ENCODE measurements around the gene ALG14.
"Not testable (repeated sequence)": the region's sequence is repeated elsewhere in the genome, so short reads cannot be mapped to it uniquely, and the experiment has no call there.

ALG14 gene

DNA sequence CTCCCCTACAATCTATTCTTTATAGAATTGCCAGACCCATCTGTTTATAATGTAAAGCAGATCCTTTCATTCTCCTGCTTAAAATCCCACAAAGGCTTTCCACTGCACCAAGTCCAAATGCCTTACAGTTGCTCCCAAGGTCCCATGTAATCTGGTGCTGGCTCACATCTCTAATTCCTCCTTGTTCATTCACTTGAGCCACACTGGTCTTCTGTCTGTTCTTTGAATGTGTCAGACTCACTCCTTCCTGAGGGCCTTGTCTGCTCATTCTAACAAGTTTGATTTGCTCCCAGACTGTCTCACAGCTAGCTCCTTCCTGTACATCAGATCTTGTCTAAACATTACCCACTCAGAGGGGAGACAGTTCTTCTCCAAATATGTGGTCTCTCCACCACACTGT lies 38.9 kb downstream of the ALG14 start:
- FAIRE-seq = no peak
- DNase-seq (ENCODE audit: insufficient read length, low spot score) = no peak
- TF ChIP-seq TAF1 (IDR thresholded peaks at IDR 0.05; ENCODE audit: low read depth, low read length) (no peak), PAX5 (IDR thresholded peaks at IDR 0.05; ENCODE audit: insufficient read depth, low read length, severe bottlenecking) (no peak), POLR2AphosphoS5 (IDR thresholded peaks at IDR 0.05; ENCODE audit: low read depth, low read length) (no peak), POU2F2 (IDR thresholded peaks at IDR 0.05; ENCODE audit: low read depth, low read length) (no peak), POLR2A (IDR thresholded peaks at IDR 0.05; ENCODE audit: low read depth, low read length) (no peak), SPI1 (IDR thresholded peaks at IDR 0.05; ENCODE audit: low read depth, low read length) (no peak)

GRCh38 chr1:95029532-95029931 lies 43.2 kb downstream of the ALG14 start:
- FAIRE-seq = no peak
- TF ChIP-seq POLR2AphosphoS5 (IDR thresholded peaks at IDR 0.05; ENCODE audit: low read depth, low read length) = no peak
- no peak for TF ChIP-seq PAX5 (IDR thresholded peaks at IDR 0.05; ENCODE audit: insufficient read depth, low read length, severe bottlenecking)
- no peak for TF ChIP-seq TAF1 (IDR thresholded peaks at IDR 0.05; ENCODE audit: low read depth, low read length)
- TF ChIP-seq POU2F2 (IDR thresholded peaks at IDR 0.05; ENCODE audit: low read depth, low read length) = no peak
- no peak for TF ChIP-seq SPI1 (IDR thresholded peaks at IDR 0.05; ENCODE audit: low read depth, low read length)
- TF ChIP-seq POLR2A (IDR thresholded peaks at IDR 0.05; ENCODE audit: low read depth, low read length) = no peak
- no peak for DNase-seq (ENCODE audit: insufficient read length, low spot score)

DNA sequence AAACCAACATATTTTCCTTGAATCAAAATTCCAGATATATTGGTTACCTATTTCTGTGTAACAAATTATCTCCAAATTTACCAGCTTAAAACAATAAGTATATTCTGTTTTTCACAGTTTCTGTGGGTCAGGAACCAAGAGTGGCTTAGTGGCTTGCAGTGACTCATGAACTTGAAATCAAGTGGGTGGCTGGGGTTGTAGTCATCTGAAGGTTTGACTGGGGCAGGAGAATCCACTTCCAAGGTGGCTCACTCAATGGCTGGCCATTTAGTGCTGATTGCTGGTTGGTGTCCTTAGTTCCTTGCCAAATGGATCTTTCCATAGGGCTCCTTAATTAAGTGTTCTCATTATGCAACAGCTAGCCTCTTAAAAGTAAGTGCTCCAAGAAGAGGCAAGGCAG lies 43.8 kb downstream of the ALG14 start:
- no peak for TF ChIP-seq TAF1 (IDR thresholded peaks at IDR 0.05; ENCODE audit: low read depth, low read length)
- TF ChIP-seq POU2F2 (IDR thresholded peaks at IDR 0.05; ENCODE audit: low read depth, low read length) = no peak
- no peak for TF ChIP-seq POLR2AphosphoS5 (IDR thresholded peaks at IDR 0.05; ENCODE audit: low read depth, low read length)
- TF ChIP-seq POLR2A (IDR thresholded peaks at IDR 0.05; ENCODE audit: low read depth, low read length) = no peak
- TF ChIP-seq PAX5 (IDR thresholded peaks at IDR 0.05; ENCODE audit: insufficient read depth, low read length, severe bottlenecking) = no peak
- TF ChIP-seq SPI1 (IDR thresholded peaks at IDR 0.05; ENCODE audit: low read depth, low read length) = no peak
- no peak for DNase-seq (ENCODE audit: insufficient read length, low spot score)
- no peak for FAIRE-seq

- FAIRE-seq = no peak
- DNase-seq (ENCODE audit: insufficient read length, low spot score) = no peak
- no peak for TF ChIP-seq SPI1 (IDR thresholded peaks at IDR 0.05; ENCODE audit: low read depth, low read length)
- no peak for TF ChIP-seq POLR2A (IDR thresholded peaks at IDR 0.05; ENCODE audit: low read depth, low read length)
- TF ChIP-seq POU2F2 (IDR thresholded peaks at IDR 0.05; ENCODE audit: low read depth, low read length) = no peak
- TF ChIP-seq PAX5 (IDR thresholded peaks at IDR 0.05; ENCODE audit: insufficient read depth, low read length, severe bottlenecking) = no peak
- TF ChIP-seq TAF1 (IDR thresholded peaks at IDR 0.05; ENCODE audit: low read depth, low read length) = no peak
- TF ChIP-seq POLR2AphosphoS5 (IDR thresholded peaks at IDR 0.05; ENCODE audit: low read depth, low read length) = no peak
Measured at GRCh38 chr1:95027046-95027445, 45.7 kb downstream of the ALG14 start.

DNA sequence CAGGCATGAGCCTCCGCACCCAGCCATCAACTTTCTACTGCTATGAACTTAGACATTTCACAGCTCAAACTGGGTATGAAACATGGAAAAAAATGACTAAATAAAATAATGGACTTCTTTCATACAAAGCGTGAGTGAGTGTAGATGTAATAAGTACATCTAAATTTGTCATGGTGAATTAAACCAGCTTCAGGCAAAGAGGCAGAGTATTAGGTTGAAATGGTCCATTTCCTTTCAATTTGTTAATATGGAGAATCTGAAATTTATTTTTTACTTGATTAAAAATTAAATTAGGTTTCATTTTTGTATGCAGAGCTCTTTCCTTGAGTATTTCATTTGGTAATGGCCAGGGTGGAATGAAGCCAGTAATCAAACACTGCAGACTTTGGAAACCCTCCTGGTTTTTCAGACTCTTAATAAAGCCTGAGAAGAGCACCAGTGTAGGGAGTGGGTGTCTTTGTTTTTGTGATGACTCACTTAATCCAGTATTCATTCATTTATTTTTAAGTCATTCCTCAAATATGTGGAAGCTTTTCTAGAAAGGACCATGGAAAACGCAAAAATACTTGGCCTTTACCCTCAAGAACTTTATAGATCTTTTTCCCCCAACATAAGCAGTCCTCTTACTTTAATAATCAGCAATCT lies 49.2 kb downstream of the ALG14 start:
- TF ChIP-seq POLR2A (IDR thresholded peaks at IDR 0.05; ENCODE audit: low read depth, low read length) (no peak), POLR2AphosphoS5 (IDR thresholded peaks at IDR 0.05; ENCODE audit: low read depth, low read length) (no peak), PAX5 (IDR thresholded peaks at IDR 0.05; ENCODE audit: insufficient read depth, low read length, severe bottlenecking) (no peak)
- DNase-seq (ENCODE audit: insufficient read length, low spot score) = no peak
- FAIRE-seq = no peak

DNA sequence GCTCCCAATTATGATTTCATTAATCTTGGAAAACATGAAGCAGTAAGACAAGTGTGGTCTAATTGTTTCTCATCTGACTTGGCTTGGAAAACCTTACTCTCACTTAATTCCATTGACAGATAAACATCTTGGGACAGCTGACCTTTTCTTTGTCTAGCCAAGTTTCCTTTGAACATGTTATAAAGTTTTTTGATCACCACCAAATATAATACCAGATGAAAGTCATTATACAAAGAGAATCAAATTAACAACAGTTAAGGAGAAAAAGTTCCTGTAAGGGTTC lies 50.2 kb downstream of the ALG14 start:
- FAIRE-seq = no peak
- no peak for DNase-seq (ENCODE audit: insufficient read length, low spot score)
- TF ChIP-seq TAF1 (IDR thresholded peaks at IDR 0.05; ENCODE audit: low read depth, low read length) = no peak
- TF ChIP-seq PAX5 (IDR thresholded peaks at IDR 0.05; ENCODE audit: insufficient read depth, low read length, severe bottlenecking) = no peak
- no peak for TF ChIP-seq POLR2A (IDR thresholded peaks at IDR 0.05; ENCODE audit: low read depth, low read length)

GRCh38 chr1:95021805-95022643 lies 50.7 kb downstream of the ALG14 start:
- FAIRE-seq = no peak
- no peak for DNase-seq (ENCODE audit: insufficient read length, low spot score)
- no peak for TF ChIP-seq PAX5 (IDR thresholded peaks at IDR 0.05; ENCODE audit: insufficient read depth, low read length, severe bottlenecking)
- no peak for TF ChIP-seq SPI1 (IDR thresholded peaks at IDR 0.05; ENCODE audit: low read depth, low read length)
- TF ChIP-seq POLR2A (IDR thresholded peaks at IDR 0.05; ENCODE audit: low read depth, low read length) = no peak
- TF ChIP-seq TAF1 (IDR thresholded peaks at IDR 0.05; ENCODE audit: low read depth, low read length) = no peak
- TF ChIP-seq POU2F2 (IDR thresholded peaks at IDR 0.05; ENCODE audit: low read depth, low read length) = no peak
- no peak for TF ChIP-seq POLR2AphosphoS5 (IDR thresholded peaks at IDR 0.05; ENCODE audit: low read depth, low read length)

DNA sequence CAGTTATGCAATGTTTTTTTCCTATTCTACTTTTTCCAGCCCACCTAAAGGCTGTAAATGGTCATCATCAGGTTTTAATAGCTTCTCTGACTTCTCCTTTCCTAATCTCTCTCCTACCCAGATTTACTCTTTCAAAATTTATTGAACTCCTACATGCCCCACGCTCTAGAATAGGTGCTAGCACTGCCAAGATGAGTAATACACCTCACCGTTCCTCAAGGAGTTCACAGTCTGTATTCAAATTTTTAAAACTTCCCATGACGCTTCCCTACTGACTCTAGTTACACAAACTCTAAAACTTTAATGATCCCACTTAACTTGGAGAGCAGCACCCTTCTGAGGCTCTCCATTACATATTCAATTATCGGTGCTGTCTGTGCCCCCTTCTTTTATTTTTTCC lies 51.6 kb downstream of the ALG14 start:
- DNase-seq (ENCODE audit: insufficient read length, low spot score) (no peak), FAIRE-seq (no peak)
- TF ChIP-seq POLR2AphosphoS5 (IDR thresholded peaks at IDR 0.05; ENCODE audit: low read depth, low read length) = no peak
- TF ChIP-seq POU2F2 (IDR thresholded peaks at IDR 0.05; ENCODE audit: low read depth, low read length) = no peak
- no peak for TF ChIP-seq POLR2A (IDR thresholded peaks at IDR 0.05; ENCODE audit: low read depth, low read length)
- no peak for TF ChIP-seq SPI1 (IDR thresholded peaks at IDR 0.05; ENCODE audit: low read depth, low read length)
- no peak for TF ChIP-seq TAF1 (IDR thresholded peaks at IDR 0.05; ENCODE audit: low read depth, low read length)
- no peak for TF ChIP-seq PAX5 (IDR thresholded peaks at IDR 0.05; ENCODE audit: insufficient read depth, low read length, severe bottlenecking)

GRCh38 chr1:95019466-95019865 lies 53.3 kb downstream of the ALG14 start:
- DNase-seq (ENCODE audit: insufficient read length, low spot score); FAIRE-seq: not testable (repeated sequence)

All from GM12891 (cell line).